CD8-positive, alpha-beta memory T cell (primary cell): Measurements from ENCODE around the gene NDUFS6. TPM values are rescaled to one million over a fixed set of nuclear protein-coding genes. Genes with fewer than 3 reads are reported as not detected.
"Not testable (repeated sequence)": the region's sequence is repeated elsewhere in the genome, so short reads cannot be mapped to it uniquely, and the experiment has no call there.

ENCODE experiments used
- CTCF ChIA-PET: fragments of 350-600 bp; sonication (Branson Sonifier 250); formaldehyde crosslinking; loops from one replicate; lab custom pipeline; 2021; ENCODE audit warnings: antibody characterized with exemption; lab: Charles Lee
- POLR2A ChIA-PET: fragments of 350-600 bp; sonication (Branson Sonifier 250); formaldehyde crosslinking; loops from one replicate; lab custom pipeline; 2021; ENCODE audit warnings: antibody characterized with exemption; lab: Charles Lee
- DNase-seq, 5 donors: peaks; one replicate each; pipeline versions ENCODE4 v3.0.0 to v3.0.0-alpha.2; 2020 to 2022; ENCODE audit warnings: mixed read lengths in 1 of 5
- H3K27ac ChIP-seq: one replicate; pipeline ENCODE4 v1.7.0; 2013; ENCODE audit warnings: low read depth, mild to moderate bottlenecking, low read length, moderate library complexity
- H3K27me3 ChIP-seq: 2 replicates; pipeline ENCODE4 v1.7.0; 2013; ENCODE audit warnings: low read length, mild to moderate bottlenecking; ENCODE audit not compliant: insufficient read depth, poor library complexity, severe bottlenecking
- H3K36me3 ChIP-seq: 2 replicates; pipeline ENCODE4 v1.7.0; 2013; ENCODE audit warnings: mild to moderate bottlenecking, low read length, moderate library complexity; ENCODE audit not compliant: insufficient read depth
- H3K4me1 ChIP-seq: 2 replicates; pipeline ENCODE4 v1.7.0; 2013; ENCODE audit warnings: mild to moderate bottlenecking, low read length, moderate library complexity; ENCODE audit not compliant: insufficient read depth
- H3K4me3 ChIP-seq: 2 replicates; pipeline ENCODE4 v1.7.0; 2013; ENCODE audit warnings: mild to moderate bottlenecking, low read length
- H3K9me3 ChIP-seq: 2 replicates; pipeline ENCODE4 v1.7.0; 2013; ENCODE audit warnings: mild to moderate bottlenecking, low read length
- H3K27ac Mint-ChIP-seq, 8 donors: one replicate each; pipeline ENCODE4 v1.8.0; 2020 to 2021; ENCODE audit warnings: mixed read lengths in 8 of 8, mild to moderate bottlenecking in 6 of 8, inconsistent platforms in 3 of 8, moderate library complexity in 3 of 8
- H3K27me3 Mint-ChIP-seq, 2 donors: one replicate each; pipeline ENCODE4 v1.8.0; 2020 to 2021; ENCODE audit warnings: mixed read lengths in 2 of 2, mild to moderate bottlenecking in 1 of 2, moderate library complexity in 1 of 2
- H3K36me3 Mint-ChIP-seq, 3 donors: one replicate each; pipeline ENCODE4 v1.8.0; 2020 to 2021; ENCODE audit warnings: mixed read lengths in 3 of 3, inconsistent platforms in 1 of 3, mild to moderate bottlenecking in 1 of 3
- H3K4me1 Mint-ChIP-seq, 3 donors: one replicate each; pipeline ENCODE4 v1.8.0; 2020 to 2021; ENCODE audit warnings: mixed read lengths in 3 of 3, inconsistent platforms in 1 of 3, mild to moderate bottlenecking in 1 of 3
- H3K4me3 Mint-ChIP-seq, 7 donors: one replicate each; pipeline ENCODE4 v1.8.0; 2020 to 2021; ENCODE audit warnings: mixed read lengths in 7 of 7, mild to moderate bottlenecking in 6 of 7, moderate library complexity in 4 of 7, inconsistent platforms in 2 of 7
- H3K9me3 Mint-ChIP-seq, 5 donors: one replicate each; pipeline ENCODE4 v1.8.0; 2020 to 2022; ENCODE audit warnings: mixed read lengths in 5 of 5, mild to moderate bottlenecking in 3 of 5, moderate library complexity in 2 of 5, inconsistent platforms in 1 of 5
- polyA plus RNA-seq: library from polyadenylated mRNA; unstranded; fragments of 300-500 nt; fragmentation: Illumina TruSeq; gene quantifications from one replicate; pipeline ENCODE4 v1.2.3, GENCODE V29; 2021
- total RNA-seq, 2 experiments: library from RNA; stranded (reverse); gene quantifications; one replicate each; pipeline ENCODE4 v1.2.3, GENCODE V29; 2021

The NDUFS6 gene
- total and polyA plus RNA-seq, 3 experiments from 2014 or later, result 43.4 to 83.7 (median 44.2) TPM

- H3K4me3 Mint-ChIP-seq, result no peak overlapping the region
- DNase-seq, result no peak
- peaks cover 4 to 51% of the 10 kb centered on the region in 2 donors for H3K27me3 Mint-ChIP-seq
- H3K27ac Mint-ChIP-seq, result no peak overlapping the region
- H3K4me1 ChIP-seq, result no peaks in the 10 kb centered on the region
- H3K27ac ChIP-seq, result no peak overlapping the region
- ChIA-PET POLR2A (no interaction called here), CTCF (no interaction called here)
- no peak overlapping the region for H3K4me3 ChIP-seq
- H3K36me3 Mint-ChIP-seq, result no peaks in the 10 kb centered on the region
- no peaks in the 10 kb centered on the region for H3K4me1 Mint-ChIP-seq
- H3K27me3 ChIP-seq, result peaks cover 4% of the 10 kb centered on the region
- no peaks in the 10 kb centered on the region for H3K9me3 Mint-ChIP-seq
- H3K9me3 ChIP-seq, result no peaks in the 10 kb centered on the region
- no peaks in the 10 kb centered on the region for H3K36me3 ChIP-seq
These were observed 36.8 kb downstream of the NDUFS6 start for GRCh38 chr5:1838013-1838412.

DNA sequence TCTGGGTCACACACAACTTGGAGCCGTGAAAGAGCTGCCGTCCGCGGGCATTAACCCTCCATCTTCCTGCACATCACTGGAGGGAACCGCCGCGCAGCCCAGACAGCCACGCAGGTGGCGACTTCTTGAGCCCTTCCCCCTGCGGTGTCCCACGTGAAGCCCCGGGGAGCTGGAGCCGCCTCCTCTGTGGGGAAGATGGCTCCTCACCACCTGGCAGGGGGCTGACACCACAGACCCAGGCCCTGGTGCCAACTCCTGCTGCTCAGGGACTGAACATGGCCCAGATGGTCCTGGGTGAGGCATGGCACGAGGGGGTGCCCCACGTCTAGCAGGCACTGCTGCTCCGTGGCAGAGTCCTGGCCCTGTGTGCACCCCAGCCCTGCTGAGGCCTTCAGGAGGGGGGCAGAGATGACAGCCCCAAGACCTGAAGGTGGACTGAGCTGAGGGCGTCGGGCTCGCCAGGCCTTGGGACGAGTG lies 38.9 kb downstream of the NDUFS6 start:
- ChIA-PET CTCF (no interaction called here), POLR2A (no interaction called here)
- DNase-seq, result peak in 1 of 5 donors; percentile 41
- Histone ChIP-seq H3K27me3 (peaks cover 4% of the 10 kb centered on the region), H3K4me3 (no peak overlapping the region), H3K27ac (no peak overlapping the region), H3K4me1 (no peaks in the 10 kb centered on the region), H3K9me3 (no peaks in the 10 kb centered on the region), H3K36me3 (no peaks in the 10 kb centered on the region)
- H3K27ac Mint-ChIP-seq, result no peak overlapping the region
- no peaks in the 10 kb centered on the region for H3K4me1 Mint-ChIP-seq
- H3K4me3 Mint-ChIP-seq, result no peak overlapping the region
- H3K9me3 Mint-ChIP-seq, result no peaks in the 10 kb centered on the region
- no peaks in the 10 kb centered on the region for H3K36me3 Mint-ChIP-seq
- peaks cover 4 to 40% of the 10 kb centered on the region in 2 donors for H3K27me3 Mint-ChIP-seq

DNA sequence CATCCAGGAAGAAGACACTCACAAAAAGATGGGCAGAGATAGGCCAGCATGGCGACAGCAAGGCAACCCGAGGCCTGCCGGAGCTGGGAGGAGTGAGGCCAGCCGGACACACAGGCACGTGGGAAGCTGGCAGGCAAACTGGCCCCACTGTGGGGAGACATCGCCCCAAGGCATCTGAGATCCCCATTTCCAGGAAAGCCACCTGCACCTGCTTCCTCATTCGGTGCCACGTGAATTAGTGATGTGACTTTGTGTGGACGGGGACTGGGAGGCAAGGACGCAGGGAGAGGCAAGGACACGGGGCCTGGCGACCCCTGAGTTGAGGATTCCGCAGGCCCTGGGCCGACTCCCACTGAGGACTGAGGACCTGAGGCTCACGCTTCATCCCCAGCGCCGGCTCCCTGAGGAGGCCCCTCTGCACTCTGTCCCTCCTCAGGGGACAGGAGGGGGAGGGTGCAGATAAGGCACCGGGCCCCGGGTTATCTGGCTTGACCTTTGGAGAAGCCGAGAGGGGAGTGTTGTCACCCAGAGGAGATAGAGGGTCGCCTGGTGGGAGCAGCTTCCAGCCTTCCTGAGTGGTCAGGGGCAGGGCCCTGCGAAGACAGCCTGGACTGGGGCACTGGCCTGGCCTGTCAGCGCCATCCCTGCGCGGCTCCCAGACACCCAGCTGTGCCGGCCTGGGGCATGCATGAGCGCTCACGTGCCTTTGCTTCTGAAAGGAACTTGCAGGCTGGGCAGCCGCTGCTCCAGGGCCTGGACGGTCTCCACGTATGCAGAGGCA lies 39.7 kb downstream of the NDUFS6 start:
- ChIA-PET POLR2A (no interaction called here), CTCF (no interaction called here)
- Histone ChIP-seq H3K4me1 (no peaks in the 10 kb centered on the region), H3K9me3 (no peaks in the 10 kb centered on the region), H3K36me3 (no peaks in the 10 kb centered on the region), H3K27me3 (peaks cover 4% of the 10 kb centered on the region), H3K4me3 (no peak overlapping the region), H3K27ac (no peak overlapping the region)
- Mint-ChIP-seq H3K4me3 (no peak overlapping the region), H3K27ac (no peak overlapping the region), H3K36me3 (no peaks in the 10 kb centered on the region), H3K4me1 (no peaks in the 10 kb centered on the region), H3K27me3 (peaks cover 4 to 39% of the 10 kb centered on the region in 2 donors), H3K9me3 (no peaks in the 10 kb centered on the region)
- no peak for DNase-seq

- Histone ChIP-seq H3K9me3 (no peaks in the 10 kb centered on the region), H3K4me3 (no peak overlapping the region), H3K36me3 (no peaks in the 10 kb centered on the region), H3K4me1 (no peaks in the 10 kb centered on the region), H3K27ac (no peak overlapping the region), H3K27me3 (peaks cover 4% of the 10 kb centered on the region)
- no peaks in the 10 kb centered on the region for H3K36me3 Mint-ChIP-seq
- H3K9me3 Mint-ChIP-seq, result no peaks in the 10 kb centered on the region
- DNase-seq, result no peak
- no peak overlapping the region for H3K4me3 Mint-ChIP-seq
- no peaks in the 10 kb centered on the region for H3K4me1 Mint-ChIP-seq
- ChIA-PET CTCF (no interaction called here), POLR2A (no interaction called here)
- peaks cover 6 to 33% of the 10 kb centered on the region in 2 donors for H3K27me3 Mint-ChIP-seq
- no peak overlapping the region for H3K27ac Mint-ChIP-seq
These were observed 41.0 kb downstream of the NDUFS6 start for GRCh38 chr5:1842004-1842819.

GRCh38 chr5:1843761-1844160 lies 42.6 kb downstream of the NDUFS6 start:
- H3K4me3 Mint-ChIP-seq, H3K27ac Mint-ChIP-seq, H3K9me3 Mint-ChIP-seq, H3K27ac ChIP-seq, DNase-seq, H3K27me3 ChIP-seq, H3K4me1 Mint-ChIP-seq, POLR2A ChIA-PET, H3K9me3 ChIP-seq, H3K4me3 ChIP-seq, H3K36me3 ChIP-seq, H3K36me3 Mint-ChIP-seq, CTCF ChIA-PET, H3K4me1 ChIP-seq: not testable (repeated sequence)
- H3K27me3 Mint-ChIP-seq, result peaks cover 7 to 40% of the 10 kb centered on the region in 2 donors

GRCh38 chr5:1844708-1845436 lies 43.7 kb downstream of the NDUFS6 start:
- H3K27ac Mint-ChIP-seq, result no peak overlapping the region
- no peak overlapping the region for H3K27ac ChIP-seq
- CTCF ChIA-PET, result no interaction called here

GRCh38 chr5:1845696-1846095 lies 44.5 kb downstream of the NDUFS6 start:
- no peak for DNase-seq
- no peaks in the 10 kb centered on the region for H3K9me3 ChIP-seq
- peaks cover 10 to 35% of the 10 kb centered on the region in 2 donors for H3K27me3 Mint-ChIP-seq
- no peaks in the 10 kb centered on the region for H3K36me3 Mint-ChIP-seq
- no peak overlapping the region for H3K4me3 ChIP-seq
- H3K36me3 ChIP-seq, result no peaks in the 10 kb centered on the region
- H3K4me3 Mint-ChIP-seq, result no peak overlapping the region
- H3K27ac Mint-ChIP-seq, result no peak overlapping the region
- ChIA-PET POLR2A (no interaction called here), CTCF (no interaction called here)
- no peaks in the 10 kb centered on the region for H3K9me3 Mint-ChIP-seq
- no peaks in the 10 kb centered on the region for H3K27me3 ChIP-seq
- H3K4me1 ChIP-seq, result no peaks in the 10 kb centered on the region
- H3K4me1 Mint-ChIP-seq, result no peaks in the 10 kb centered on the region
- H3K27ac ChIP-seq, result no peak overlapping the region

More at GRCh38 chr5:1844708-1845436, 43.7 kb downstream of the NDUFS6 start:
- H3K4me3 Mint-ChIP-seq, result no peak overlapping the region
- DNase-seq, result no peak
- H3K36me3 Mint-ChIP-seq, result no peaks in the 10 kb centered on the region
- POLR2A ChIA-PET, result no interaction called here
- H3K9me3 ChIP-seq, result no peaks in the 10 kb centered on the region
- H3K4me1 ChIP-seq, result no peaks in the 10 kb centered on the region
- H3K9me3 Mint-ChIP-seq, result no peaks in the 10 kb centered on the region
- H3K4me3 ChIP-seq, result no peak overlapping the region
- H3K27me3 Mint-ChIP-seq, result peaks cover 3 to 37% of the 10 kb centered on the region in 2 donors
- peaks cover 4% of the 10 kb centered on the region for H3K27me3 ChIP-seq
- no peaks in the 10 kb centered on the region for H3K36me3 ChIP-seq
- no peaks in the 10 kb centered on the region for H3K4me1 Mint-ChIP-seq

GRCh38 chr5:1846583-1846982 lies 45.4 kb downstream of the NDUFS6 start:
- Histone ChIP-seq H3K27me3 (peaks cover 2% of the 10 kb centered on the region), H3K4me3 (no peak overlapping the region), H3K4me1 (no peaks in the 10 kb centered on the region), H3K9me3 (no peaks in the 10 kb centered on the region), H3K36me3 (no peaks in the 10 kb centered on the region), H3K27ac (no peak overlapping the region)
- DNase-seq, result no peak
- H3K27me3 Mint-ChIP-seq, result peaks cover 16 to 39% of the 10 kb centered on the region in 2 donors
- ChIA-PET CTCF (no interaction called here), POLR2A (no interaction called here)
- H3K36me3 Mint-ChIP-seq, result no peaks in the 10 kb centered on the region
- H3K4me1 Mint-ChIP-seq, result no peaks in the 10 kb centered on the region
- no peak overlapping the region for H3K4me3 Mint-ChIP-seq
- no peaks in the 10 kb centered on the region for H3K9me3 Mint-ChIP-seq
- no peak overlapping the region for H3K27ac Mint-ChIP-seq
